Measurements from ENCODE around the gene SCIN.

DNA sequence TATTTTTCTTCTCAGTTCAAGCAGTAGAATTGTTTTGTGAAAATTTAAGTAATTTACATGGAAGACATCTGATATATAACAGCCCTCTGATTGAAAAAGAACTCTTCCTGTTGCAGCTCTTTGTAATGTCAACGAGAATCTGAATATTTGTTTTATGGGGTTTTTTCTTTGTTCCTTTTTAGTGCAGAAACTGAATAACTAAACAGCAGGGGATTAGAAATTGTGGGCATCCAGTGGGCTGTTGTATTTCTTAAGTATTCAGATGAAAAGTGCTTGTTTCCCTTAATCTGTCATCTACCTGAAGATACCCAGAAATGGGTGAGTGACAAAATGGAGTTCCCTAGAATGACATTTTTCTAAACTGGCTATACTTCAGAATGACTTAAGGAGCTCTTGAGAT is 124.3 kb downstream of the SCIN start:
- TF ChIP-seq, protein P1, sequence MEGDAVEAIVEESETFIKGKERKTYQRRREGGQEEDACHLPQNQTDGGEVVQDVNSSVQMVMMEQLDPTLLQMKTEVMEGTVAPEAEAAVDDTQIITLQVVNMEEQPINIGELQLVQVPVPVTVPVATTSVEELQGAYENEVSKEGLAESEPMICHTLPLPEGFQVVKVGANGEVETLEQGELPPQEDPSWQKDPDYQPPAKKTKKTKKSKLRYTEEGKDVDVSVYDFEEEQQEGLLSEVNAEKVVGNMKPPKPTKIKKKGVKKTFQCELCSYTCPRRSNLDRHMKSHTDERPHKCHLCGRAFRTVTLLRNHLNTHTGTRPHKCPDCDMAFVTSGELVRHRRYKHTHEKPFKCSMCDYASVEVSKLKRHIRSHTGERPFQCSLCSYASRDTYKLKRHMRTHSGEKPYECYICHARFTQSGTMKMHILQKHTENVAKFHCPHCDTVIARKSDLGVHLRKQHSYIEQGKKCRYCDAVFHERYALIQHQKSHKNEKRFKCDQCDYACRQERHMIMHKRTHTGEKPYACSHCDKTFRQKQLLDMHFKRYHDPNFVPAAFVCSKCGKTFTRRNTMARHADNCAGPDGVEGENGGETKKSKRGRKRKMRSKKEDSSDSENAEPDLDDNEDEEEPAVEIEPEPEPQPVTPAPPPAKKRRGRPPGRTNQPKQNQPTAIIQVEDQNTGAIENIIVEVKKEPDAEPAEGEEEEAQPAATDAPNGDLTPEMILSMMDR (IDR thresholded peaks at IDR 0.05): no peak
- no peak for TF ChIP-seq POLR2A (IDR thresholded peaks at IDR 0.05)
